Sciatic nerve (tissue), 2 donors: Measurements from ENCODE around the gene RAD54L. TPM values are rescaled to one million over a fixed set of nuclear protein-coding genes. Genes with fewer than 3 reads are reported as not detected.

Experiments used
- ATAC-seq: fragments of 200-7000 bp; cut with Tn5 transposase; one replicate; pipeline ENCODE4 v1.9.1; 2020; ENCODE audit warnings: mild to moderate bottlenecking, moderate library complexity
- DNase-seq: peaks from one replicate; pipeline ENCODE4 v3.0.0-alpha.2; 2020; ENCODE audit warnings: low spot score
- intact Hi-C: fragments of 100-400 bp; cut with DNase I; formaldehyde crosslinking; loops from one replicate; pipeline ENCODE4 v1.14.2; 2022
- total RNA-seq: library from RNA; stranded (reverse); fragmentation: NEBNext Ultra II Directional; extraction: Animal tissue kit (Norgen Biotek cat#: 25700); gene quantifications from one replicate; pipeline ENCODE4 v1.2.1, GENCODE V29; 2021
- donor health status: DM: no; HTN: no; CAD: no.
- donor health status: DM: no; HTN: no; CAD: no.

RAD54L gene
- total RNA-seq, 1 donor from 2014 or later: 1.8 TPM

- DNase-seq (peak; percentile 69), ATAC-seq (peak; percentile 78)
- intact Hi-C loops: no loop called here
Observed at GRCh38 chr1:46278807-46279206, 31.2 kb downstream of the RAD54L start.

DNA sequence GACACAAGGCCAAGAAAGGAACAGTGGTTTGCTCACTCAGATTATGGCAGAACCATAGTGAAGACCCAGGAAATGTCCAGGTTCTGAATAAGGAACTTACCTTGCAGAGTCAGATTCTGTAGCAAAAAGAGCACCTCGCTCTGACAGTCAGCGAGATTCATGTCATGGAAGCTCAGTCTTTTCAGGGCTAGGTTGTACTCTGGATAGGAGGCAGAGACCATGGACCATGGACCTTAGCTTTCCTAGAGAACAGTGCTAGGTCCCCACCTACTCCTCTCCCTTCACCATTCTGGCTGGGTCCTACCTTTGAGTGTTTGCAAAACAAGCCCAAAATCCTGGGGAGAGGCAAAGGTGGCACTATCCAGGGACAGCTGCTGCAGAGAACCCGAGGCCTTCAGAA, 32.5 kb downstream of the RAD54L start:
- intact Hi-C loops: no loop called here
- DNase-seq (no peak), ATAC-seq (no peak)

GRCh38 chr1:46281021-46281420, 33.5 kb downstream of the RAD54L start:
- ATAC-seq (no peak), DNase-seq (no peak)
- intact Hi-C loops: no loop called here

DNA sequence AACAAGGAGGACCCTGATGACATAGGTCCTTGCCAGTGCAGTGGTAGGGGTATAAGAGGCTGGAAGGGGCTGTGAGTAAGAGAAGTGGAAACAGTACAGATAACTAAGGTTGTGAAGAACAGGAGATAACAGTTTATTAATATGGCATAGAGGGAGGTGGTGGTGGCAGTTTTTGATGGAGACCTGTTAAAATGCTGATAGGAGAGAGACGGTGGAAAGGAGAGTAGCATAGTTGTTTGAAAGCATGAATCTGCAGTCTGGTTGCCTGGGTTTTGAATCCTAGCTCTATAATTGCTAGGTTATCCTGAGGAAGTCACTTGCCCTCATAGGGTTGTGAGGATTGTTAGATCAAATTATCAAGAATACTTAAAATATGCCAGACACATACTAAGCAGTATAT, 36.5 kb downstream of the RAD54L start:
- ATAC-seq: no peak
- DNase-seq: no peak
- intact Hi-C loops: no loop called here

GRCh38 chr1:46284597-46285564, 37.3 kb downstream of the RAD54L start:
- ATAC-seq: no peak
- DNase-seq: no peak
- intact Hi-C loops: no loop called here

DNA sequence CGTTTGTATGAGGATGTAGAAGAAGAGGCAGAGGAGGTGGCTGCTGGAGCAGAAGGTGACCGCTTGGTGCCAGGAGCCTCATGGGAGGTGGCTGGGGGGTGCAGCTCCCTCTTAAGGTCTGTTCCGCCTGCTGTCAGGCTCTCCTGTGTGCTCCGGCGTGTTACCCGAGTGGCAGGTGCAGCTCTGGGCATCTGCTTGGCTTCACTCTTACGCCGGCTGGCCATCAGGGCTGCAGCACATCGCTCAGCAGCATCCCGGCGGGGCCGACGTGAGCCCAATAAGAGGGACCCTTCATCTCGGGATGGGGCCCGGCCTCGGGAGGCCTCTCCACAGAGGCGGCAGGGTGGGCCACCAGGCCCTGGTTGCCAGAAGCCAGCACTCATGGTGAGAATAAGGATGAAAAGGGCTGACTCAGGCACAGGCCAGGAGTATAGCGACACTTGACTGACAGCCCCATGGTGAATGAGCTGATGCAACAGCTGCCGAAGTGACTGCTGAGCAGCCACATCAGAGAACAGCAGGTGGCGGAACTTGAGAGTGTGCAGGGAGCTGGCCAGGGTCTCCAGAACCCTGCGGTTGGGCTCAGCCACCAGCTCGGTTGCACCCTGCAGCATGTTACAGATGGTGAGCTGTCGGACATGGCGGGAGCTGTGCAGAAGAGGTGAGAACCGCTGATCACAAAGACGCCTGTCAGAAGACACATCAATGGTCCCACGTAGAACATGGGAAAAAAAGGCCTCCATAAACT, 38.3 kb downstream of the RAD54L start:
- ATAC-seq (no peak), DNase-seq (no peak)

DNA sequence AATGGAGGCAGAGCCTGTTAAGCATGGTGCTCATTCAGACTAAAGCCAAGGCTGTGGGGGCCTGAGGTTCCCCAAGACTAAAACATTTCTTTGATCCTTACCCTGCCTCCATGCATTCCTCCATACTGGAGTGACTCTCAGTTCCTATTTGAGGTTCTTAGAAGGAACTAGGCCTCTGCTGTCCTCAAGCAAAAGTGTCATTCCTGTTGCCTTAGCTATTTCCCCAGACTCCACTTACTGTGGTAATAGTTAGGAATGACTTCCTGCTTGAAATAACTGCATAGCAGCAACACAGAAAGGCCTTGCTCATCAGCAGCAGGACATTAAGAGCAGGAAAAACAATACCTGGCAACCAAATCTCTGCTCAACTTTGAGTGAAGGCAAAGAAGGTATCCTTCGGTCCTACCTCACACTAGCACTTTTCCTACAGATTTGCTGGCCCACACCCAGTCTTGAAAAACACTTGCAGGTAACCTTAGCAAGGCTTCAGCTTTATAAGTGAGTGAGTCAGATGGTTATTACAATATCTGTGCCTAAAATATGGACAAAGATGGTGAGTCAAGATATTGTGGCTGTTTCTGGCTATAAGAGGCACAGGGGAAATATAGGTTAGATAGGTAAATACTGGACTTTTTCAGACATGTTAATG, 41.0 kb downstream of the RAD54L start:
- no peak for DNase-seq
- intact Hi-C loops: no loop called here
- no peak for ATAC-seq

More for the DNA sequence above, 38.3 kb downstream of the RAD54L start:
- intact Hi-C loops: no loop called here

DNA sequence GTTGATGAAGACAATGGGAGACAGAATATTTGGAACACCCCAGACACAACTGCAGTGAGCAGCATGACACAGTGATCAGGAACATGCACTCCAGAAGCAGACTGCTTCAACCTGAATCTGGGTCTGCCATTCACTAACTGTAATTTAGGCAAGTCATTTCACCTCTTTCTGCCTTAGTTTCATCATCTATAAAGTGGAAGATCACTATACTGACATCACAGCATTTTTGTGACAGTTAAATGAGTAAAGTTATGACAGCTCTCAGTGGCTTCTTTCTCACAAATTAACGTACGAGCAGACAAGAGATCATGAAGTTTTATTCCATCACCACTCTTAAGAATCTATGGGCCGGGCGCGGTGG, 41.6 kb downstream of the RAD54L start:
- intact Hi-C loops: no loop called here
- DNase-seq: no peak
- no peak for ATAC-seq

DNA sequence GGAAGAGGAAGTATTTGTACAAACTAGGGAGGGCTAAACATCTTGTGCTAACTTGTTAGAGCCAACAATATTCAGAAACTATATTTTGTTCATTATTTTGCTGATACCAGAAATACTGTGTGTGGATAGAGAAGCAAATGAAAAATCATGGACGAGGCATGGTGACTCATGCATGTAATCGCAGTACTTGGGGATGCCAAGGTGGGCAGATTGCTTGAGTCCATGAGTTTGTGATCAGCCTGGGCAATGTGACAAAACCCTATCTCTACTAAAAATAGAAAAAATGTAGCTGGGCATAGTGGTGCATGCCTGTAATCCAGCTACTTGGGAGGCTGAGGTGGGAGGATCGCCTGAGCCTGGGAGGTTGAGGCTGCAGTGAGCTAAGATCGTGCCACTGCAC, 42.4 kb downstream of the RAD54L start:
- ATAC-seq: no peak
- intact Hi-C loops: no loop called here
- DNase-seq: no peak

- DNase-seq (no peak), ATAC-seq (no peak)
- intact Hi-C loops: no loop called here
Observed at GRCh38 chr1:46295306-46295705, 47.7 kb downstream of the RAD54L start.

- no peak for DNase-seq
- intact Hi-C loops: no loop called here
Observed at GRCh38 chr1:46298387-46298786, 50.8 kb downstream of the RAD54L start.

DNA sequence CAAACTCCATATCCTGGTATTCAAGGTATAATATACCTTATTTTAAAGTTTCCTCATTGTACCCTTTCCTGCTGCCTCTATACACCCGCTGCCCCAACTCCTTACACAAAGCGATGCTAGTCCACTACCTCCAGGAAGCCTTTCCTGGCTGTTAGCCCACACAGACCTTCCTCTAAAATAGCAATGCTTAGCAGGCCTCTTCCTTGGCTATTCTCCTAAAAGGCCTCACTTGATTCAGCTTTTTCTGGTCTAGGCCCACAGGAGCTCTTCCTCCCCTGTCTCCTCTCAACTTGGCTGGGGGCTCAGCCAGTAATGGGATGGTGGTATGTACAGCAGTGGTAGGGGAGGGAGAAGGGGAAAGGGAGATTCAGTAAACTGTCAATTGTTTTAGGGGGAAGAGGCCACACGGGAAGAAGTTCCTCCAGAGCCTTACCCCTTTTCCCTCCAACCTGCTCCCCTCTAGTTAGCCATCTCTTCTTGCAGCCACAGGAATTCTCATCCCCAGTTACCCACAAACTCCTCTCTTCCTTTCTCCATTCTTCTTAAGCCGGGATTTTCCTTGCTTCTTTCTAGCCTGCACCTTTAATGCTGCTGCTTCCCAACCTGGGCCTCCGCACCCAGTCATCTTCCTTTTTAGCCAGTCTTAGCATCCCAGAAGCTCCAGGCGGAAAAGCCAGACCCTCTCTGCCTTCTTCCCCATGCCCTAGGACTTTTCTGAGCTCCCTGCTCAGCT, 53.3 kb downstream of the RAD54L start:
- intact Hi-C loops: no loop called here
- no peak for DNase-seq
- no peak for ATAC-seq

More at GRCh38 chr1:46298387-46298786, 50.8 kb downstream of the RAD54L start:
- no peak for ATAC-seq

DNA sequence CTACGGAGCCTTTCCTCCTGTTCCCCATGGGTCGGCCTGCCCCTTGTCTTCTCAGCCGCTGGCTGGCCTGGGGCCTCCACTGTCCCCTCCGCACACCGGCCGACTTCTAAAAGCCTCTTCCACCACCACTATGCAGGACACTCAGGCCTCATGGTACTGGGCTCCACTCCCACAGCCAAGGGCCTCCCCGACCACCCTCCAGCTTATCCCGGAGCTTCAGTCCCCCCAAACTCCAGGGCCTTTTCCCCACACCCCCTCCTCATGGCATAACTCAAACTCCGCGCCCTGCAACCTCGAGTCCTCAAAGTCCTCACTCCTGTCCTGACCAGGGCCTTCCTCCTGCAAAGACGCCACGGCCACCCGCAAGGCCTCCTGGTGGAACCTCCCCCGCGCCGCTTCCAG, 53.8 kb downstream of the RAD54L start:
- no peak for DNase-seq
- intact Hi-C loops: no loop called here
- no peak for ATAC-seq

GRCh38 chr1:46301808-46302640, 54.5 kb downstream of the RAD54L start:
- intact Hi-C loops: no loop called here
- peak; percentile 16 for ATAC-seq
- DNase-seq: peak; percentile 77

GRCh38 chr1:46302641-46303037, 55.1 kb downstream of the RAD54L start:
- intact Hi-C loops: no loop called here
- DNase-seq: peak; percentile 68

GRCh38 chr1:46303038-46303871, 55.7 kb downstream of the RAD54L start, which contains the start of the genes LRRC41 and UQCRH:
LRRC41 (minus strand) TSS chr1:46303616; CDS start chr1:46303322, 294 bp downstream.
UQCRH (plus strand) TSS chr1:46303698; CDS start chr1:46303767, 69 bp downstream.
- DNase-seq (peak; percentile 94), ATAC-seq (peak; percentile 97)
- intact Hi-C loops: no loop called here

More at GRCh38 chr1:46302641-46303037, 55.1 kb downstream of the RAD54L start:
- ATAC-seq: peak; percentile 8

DNA sequence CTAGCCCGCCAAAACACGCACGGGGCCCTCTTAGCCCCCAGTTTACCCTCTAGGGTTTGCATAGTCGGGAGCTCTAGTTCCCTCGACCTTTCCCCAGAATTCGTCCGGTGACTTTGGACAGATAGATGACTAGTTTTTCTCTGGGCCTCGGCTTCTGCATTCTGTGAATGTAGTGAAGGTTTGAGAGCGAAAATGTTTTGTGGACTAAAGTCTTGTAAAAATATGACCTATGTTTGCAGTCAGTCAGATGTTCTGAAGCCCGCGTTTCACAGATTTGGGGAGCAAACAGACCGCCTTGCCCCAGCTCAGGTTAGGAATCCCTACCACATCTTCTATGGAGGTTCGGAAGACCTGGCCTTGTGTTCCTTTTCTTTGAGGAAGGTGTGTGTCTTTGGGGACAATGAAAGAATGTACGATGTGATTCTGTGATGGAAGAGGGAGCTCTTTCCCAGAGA, 56.3 kb downstream of the RAD54L start:
- ATAC-seq (no peak), DNase-seq (no peak)
- intact Hi-C loops: no loop called here
